Posterior vena cava (tissue), 2 donors: ENCODE data around the gene ALG14. TPM values are rescaled to one million over a fixed set of nuclear protein-coding genes. Genes with fewer than 3 reads are reported as not detected.

Experiments
- DNase-seq: peaks from one replicate; pipeline ENCODE4 v3.0.0-alpha.2; 2020; ENCODE audit warnings: low spot score
- intact Hi-C, 2 donors: fragments of 100-400 bp; cut with DNase I; formaldehyde crosslinking; loops; one replicate each; pipeline versions ENCODE4 v1.14.1 to v1.14.2; 2022 to 2023
- total RNA-seq, 2 donors: library from RNA; stranded (reverse); fragmentation: NEBNext Ultra II Directional; extraction: Animal tissue kit (Norgen Biotek cat#: 25700); gene quantifications; one replicate each; pipeline ENCODE4 v1.2.1, GENCODE V29; 2021
- donor health status: DM: yes; HTN: yes; CAD: no.
- donor health status: DM: yes; HTN: yes; CAD: no.

The ALG14 gene
- total RNA-seq, 2 donors from 2014 or later, result 4.2 to 6.1 TPM

DNA sequence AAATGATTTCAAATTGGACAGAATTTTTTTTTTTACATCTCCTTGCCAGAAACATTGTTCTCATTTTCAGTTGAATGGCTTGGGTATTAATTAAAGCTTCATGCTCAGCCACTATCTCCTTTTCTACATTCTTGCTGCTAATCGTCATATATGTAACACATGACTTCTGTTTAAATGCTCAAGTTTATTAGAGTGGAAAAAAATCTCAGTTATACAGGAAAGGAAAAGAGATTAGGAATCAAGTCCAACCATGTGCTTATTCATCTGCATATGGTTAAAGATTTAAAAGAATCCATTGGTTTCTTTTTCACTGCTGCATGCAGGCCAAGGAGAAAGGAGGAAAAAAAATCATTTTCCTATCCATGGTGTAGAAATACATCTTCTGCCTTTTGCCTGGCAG is 98.5 kb downstream of the ALG14 start:
- intact Hi-C loops, result loop anchor here in 1 of 2 donors (5.0 kb wide), 1 partner anchor 47 kb away; the partner anchor contains the start of gene CNN3

GRCh38 chr1:94973309-94973922 is 99.3 kb downstream of the ALG14 start:
- intact Hi-C loops, result loop anchor here in 1 of 2 donors (5.0 kb wide), 1 partner anchor 46 kb away; the partner anchor contains the start of gene CNN3
- no peak for DNase-seq

More for the DNA sequence above, 98.5 kb downstream of the ALG14 start:
- no peak for DNase-seq

- intact Hi-C loops, result loop anchor here in 1 of 2 donors (5.0 kb wide), 1 partner anchor 44 kb away; the partner anchor contains the start of gene CNN3
- DNase-seq, result no peak
Observed at GRCh38 chr1:94971491-94971924, 101.2 kb downstream of the ALG14 start.

DNA sequence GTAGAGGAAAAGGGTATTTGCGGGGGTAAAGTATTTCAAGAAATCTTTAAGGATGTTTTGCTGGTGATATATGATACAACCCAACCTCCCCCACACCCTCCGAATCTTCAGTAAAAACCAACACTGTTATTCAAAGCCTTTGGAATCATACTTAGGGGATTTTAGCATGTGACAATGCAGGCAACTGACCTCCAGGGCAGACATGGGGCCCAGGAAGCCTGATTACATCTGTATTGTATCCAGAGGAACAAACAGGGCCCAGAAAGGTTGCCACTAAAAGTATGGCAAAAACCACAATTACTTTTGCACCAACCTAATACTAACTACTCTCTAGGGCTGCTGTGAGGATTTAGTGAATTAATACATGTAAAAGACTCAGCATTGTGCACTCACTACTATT is 102.0 kb downstream of the ALG14 start:
- intact Hi-C loops, result loop anchor here in 1 of 2 donors (5.0 kb wide), 1 partner anchor 43 kb away; the partner anchor contains the start of gene CNN3
- DNase-seq, result no peak

- intact Hi-C loops, result no loop called here
- DNase-seq, result no peak
Observed at GRCh38 chr1:94969137-94969536, 103.6 kb downstream of the ALG14 start.

DNA sequence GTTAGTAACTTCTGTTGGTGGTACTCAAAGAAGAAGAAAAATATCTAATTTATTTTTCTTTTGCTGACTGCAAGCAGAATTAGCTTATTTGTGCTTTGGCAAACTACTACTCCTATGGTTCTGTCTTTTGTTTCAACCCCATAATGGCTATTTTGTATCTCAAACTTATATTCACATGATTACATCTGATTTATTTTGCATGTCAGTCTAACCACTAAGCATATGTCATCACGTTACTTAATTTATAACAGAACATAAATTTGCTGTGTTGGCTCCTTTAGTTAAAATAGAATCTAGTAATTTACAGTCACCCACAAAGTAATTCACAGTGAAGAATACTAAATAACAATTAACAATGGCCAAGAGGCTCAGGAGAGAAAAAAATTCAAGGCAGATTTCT is 106.7 kb downstream of the ALG14 start:
- intact Hi-C loops, result no loop called here

DNA sequence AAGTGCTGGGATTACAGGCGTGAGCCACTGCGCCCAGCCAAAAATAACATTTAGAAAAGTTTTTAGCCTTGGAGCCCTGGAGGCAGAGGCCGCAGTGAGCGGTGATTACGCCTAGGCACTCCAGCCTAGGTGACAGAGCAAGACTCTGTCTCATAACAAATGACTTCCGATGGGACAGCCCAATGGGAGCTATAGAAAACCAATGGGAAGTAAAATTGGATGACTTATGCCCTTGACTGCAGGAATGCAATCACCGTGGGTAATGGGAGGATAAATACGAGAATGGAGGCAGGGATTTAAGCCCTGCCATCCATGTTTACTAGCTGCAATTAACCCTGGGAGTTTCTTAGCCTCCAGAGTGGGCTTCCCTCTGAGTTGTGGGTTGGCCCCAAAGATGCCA is 108.9 kb downstream of the ALG14 start:
- DNase-seq, result no peak
- intact Hi-C loops, result no loop called here

More for the DNA sequence above, 106.7 kb downstream of the ALG14 start:
- no peak for DNase-seq

DNA sequence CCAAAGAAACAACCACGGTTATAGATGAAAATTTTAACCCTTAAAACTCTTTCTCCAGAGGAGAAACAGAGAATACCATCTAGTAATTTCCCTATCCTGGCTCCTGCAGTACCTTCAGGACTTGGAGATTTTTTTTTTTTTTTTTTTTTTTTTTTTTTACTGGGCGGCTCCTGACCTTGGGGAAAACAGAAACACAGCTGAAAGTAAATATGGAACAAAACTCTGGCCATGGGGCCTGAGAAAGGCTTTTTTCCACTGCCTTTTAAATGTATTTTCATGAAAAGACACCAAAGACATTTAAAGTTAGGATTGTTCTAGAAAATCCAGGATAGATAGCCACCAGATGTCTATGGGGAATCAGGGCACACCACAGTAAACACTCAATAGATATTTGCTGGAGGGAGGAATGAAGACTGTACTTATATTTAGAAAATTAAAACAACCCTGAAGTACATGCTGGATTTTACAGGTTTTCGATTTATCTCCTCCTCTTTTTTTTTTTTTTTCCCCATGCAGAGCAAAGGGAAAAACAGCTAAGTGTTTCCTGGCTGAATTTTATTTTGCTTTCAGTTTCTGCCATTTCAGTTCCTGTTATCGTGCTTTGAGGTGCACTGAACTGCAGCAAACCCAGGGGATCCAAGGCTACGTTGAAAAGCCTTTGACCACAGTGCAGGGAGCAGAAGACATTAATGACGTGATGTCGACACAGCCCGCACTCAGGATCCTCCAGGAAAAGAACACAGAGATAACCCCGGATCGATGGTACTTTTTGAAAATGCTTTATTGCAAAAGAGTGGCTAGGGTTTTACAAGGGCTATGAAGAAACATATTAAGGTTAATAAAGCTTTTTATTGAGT is 110.1 kb downstream of the ALG14 start:
- DNase-seq, result no peak
- intact Hi-C loops, result no loop called here

DNA sequence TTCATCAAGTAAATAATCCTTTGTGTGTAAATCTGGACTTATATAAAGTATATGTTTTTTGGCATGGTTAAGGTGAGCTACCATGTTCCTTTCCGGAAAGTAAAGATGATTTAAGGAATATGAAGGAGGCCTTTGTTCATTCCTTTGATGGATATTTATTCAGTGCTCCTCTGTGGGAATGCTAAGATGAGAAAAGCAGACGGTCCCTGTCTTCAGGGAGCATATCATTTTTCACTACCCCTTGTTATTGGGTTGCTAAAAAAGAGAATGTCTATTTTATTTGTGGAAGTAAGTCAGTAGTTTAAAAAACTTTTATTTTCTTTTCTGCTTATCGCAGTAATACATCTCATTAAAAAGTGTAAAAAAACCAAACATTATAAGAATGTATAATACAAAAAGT is 110.8 kb downstream of the ALG14 start:
- intact Hi-C loops, result no loop called here
- no peak for DNase-seq

- DNase-seq, result no peak
- intact Hi-C loops, result no loop called here
Observed at GRCh38 chr1:94961582-94961981, 111.2 kb downstream of the ALG14 start.

DNA sequence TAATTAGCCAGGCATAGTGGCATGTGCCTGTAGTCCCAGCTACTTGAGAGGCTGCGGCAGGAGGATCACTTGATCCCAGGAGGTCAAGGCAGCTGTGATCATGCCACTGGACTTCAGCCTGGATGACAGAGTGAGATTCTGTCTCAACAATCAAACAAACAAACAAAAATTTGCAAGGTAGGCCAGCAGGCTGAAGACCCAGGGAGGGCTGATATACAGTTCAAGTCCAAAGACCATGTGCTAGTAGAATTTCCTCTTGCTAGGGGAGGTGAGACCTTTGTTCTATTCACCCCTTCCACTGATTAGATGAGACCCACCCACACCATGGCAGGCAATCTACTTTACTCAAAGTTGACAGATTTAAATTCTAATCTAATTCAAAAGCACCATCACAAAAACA is 114.7 kb downstream of the ALG14 start:
- DNase-seq, result no peak
- intact Hi-C loops, result no loop called here

DNA sequence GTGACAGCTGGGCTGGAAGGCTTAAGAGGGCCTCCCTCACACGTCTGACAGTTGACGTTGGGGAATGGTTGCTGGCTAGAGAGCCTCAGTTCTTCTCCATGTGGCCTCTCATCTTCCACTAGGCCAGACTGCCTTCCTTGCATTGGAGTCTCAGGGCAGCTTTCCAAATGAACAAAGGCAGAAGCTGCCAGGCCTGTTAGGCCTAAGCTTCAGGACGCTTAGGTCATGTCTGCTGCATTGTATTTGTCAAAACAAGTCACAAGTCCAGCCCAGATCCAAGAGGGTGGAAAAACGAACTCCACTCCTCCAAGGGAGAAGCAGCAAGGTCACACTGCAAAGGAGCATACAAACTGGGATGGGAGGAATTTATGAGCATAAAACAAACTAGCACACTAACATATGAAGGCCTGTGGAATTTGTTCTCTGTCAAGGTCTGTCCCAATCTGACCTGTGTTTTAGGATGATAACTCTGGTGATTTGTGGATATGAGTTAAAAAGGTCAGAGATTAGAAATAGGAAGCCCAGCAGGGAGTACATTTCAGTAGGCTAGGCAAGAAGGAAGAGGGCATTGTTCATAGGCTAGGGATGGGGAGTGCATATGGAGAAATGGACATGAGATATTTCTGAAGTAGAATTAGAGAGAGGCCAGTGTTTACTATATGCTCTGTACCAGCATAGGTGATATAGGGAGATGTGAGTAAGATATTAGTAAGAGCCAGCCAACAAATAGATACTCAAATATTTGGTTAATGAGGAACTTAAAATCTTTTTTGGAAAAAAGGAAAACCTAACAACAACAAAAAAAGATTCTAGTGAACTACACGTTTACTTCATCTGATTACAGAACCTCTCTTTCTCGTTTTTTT is 116.8 kb downstream of the ALG14 start:
- DNase-seq, result no peak
- intact Hi-C loops, result no loop called here

- intact Hi-C loops, result no loop called here
- DNase-seq, result no peak
Observed at GRCh38 chr1:94954263-94955220, 118.2 kb downstream of the ALG14 start.

DNA sequence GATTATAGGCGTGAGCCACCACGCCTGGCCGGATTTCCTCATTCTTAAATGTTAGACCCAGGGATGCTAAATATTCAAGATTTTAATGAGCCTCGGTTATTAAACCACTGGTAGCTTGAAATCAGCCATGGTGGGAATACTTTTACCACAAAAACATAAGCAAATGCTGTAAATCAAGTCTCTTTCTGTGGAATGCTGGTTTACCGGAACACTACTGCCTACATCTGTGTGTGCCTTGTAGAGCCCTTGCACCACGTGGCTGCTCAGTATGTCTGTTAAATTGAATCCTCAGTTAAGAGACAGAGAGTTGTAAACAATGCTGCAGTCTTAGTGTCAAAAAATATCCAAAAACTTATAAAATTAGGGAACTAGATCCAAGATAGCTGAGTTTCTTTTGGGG is 119.0 kb downstream of the ALG14 start:
- DNase-seq, result no peak
- intact Hi-C loops, result no loop called here

GRCh38 chr1:94953107-94953506 is 119.6 kb downstream of the ALG14 start:
- DNase-seq, result no peak
- intact Hi-C loops, result no loop called here

- no peak for DNase-seq
- intact Hi-C loops, result no loop called here
Observed at GRCh38 chr1:94952539-94952938, 120.2 kb downstream of the ALG14 start.

GRCh38 chr1:94951509-94952208 is 121.1 kb downstream of the ALG14 start:
- intact Hi-C loops, result no loop called here
- no peak for DNase-seq

GRCh38 chr1:94951046-94951445 is 121.7 kb downstream of the ALG14 start:
- no peak for DNase-seq

More at GRCh38 chr1:94951046-94951445, 121.7 kb downstream of the ALG14 start:
- intact Hi-C loops, result no loop called here
